Activated CD4-positive, alpha-beta T cell treated with anti-CD3 and anti-CD28 coated beads for 1 hour (primary cell): ENCODE measurements around the gene TMEM117.
"Not testable (repeated sequence)": the region's sequence is repeated elsewhere in the genome, so short reads cannot be mapped to it uniquely, and the experiment has no call there.

ENCODE experiments used
- DNase-seq: peaks from one replicate; pipeline ENCODE4 v3.0.0-alpha.2; 2020

Gene TMEM117

GRCh38 chr12:43968736-43969135 is 132.9 kb downstream of the TMEM117 start:
- DNase-seq, result no peak

GRCh38 chr12:43969882-43970281 is 134.0 kb downstream of the TMEM117 start:
- DNase-seq, result no peak

DNA sequence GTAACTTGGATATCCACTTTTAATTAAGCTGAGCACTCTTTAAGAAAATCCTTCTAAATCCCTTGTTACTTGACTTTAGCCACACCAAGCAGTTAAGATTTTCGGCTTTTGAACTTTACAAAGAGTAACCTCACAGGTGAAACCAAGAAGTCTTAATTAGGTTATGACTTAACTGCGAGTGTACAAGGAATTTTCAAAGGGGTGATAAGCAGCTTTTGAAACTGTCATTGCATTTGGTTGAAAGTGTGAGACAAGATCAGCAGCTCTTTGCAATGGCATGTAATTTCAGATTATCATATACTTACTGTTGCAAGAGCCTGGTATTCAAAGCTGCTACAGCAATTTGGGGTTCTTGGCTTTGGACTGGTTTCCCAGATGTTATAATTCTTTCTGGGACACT is 137.5 kb downstream of the TMEM117 start:
- DNase-seq, result no peak

GRCh38 chr12:43973993-43974392 is 138.1 kb downstream of the TMEM117 start:
- no peak for DNase-seq

DNA sequence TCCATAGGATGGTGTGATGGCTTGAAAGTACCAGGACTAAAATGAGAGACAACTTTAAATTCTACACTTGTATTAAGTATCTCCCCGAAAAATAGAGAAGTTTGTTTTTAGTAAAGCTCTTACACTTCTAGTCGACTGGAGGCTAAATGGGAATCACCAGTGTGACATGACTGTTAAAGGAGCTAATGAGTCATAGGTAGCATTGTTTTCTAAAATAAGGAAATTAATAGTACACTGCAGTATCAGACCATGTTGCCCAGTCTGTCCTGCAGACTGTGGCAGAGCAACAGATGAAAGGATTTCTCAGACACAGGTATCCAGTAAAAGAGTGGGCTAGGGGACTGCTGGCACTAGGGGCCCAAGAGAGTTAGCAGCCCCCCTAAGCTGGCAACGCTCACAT is 140.1 kb downstream of the TMEM117 start:
- DNase-seq, result no peak

GRCh38 chr12:43978556-43978955 is 142.7 kb downstream of the TMEM117 start:
- no peak for DNase-seq

DNA sequence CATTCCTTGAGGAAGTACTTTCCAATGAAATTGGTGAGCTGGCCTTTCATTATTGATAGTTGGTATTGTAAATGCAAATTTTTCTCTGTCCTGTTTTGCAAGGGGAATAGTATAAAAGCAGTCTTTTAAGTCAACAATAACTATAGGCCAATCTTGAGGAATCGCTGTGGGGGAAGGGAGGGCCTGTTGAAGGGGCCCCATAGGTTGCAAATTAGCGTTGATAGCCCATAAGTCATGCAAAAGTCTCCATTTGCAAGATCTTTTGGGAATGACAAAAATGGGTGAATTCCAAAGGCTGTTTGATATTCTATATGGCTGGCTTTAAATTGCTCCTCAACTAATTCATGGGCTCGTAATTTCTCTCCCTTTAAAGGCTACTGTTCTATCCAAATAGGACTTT is 143.6 kb downstream of the TMEM117 start:
- no peak for DNase-seq

DNA sequence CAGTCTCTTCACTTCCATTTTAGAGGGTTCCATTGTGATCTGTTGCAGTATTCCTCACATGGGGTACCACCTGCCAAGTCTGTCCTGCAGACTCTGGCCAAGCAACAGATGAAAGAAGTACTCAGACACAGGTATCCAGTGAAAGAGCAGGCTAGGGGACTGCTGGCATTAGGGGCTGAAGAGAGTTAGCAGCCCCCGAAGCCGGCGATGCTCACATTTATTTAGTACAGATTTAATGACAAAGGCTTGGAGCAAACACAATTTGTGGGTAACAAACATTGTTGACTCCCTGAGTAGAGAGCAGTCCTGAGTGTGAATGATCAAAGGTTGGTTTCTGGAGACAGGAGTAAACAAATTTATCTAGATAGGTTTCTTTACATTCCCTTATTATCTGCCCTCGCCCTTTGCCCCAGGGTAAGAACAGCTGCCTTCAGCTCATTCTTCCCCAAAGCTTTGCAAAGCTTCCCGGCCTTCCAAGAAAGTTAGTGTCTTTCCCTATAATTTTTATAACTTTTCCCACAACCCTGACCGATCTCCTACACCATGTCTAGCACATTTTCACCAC is 144.8 kb downstream of the TMEM117 start:
- DNase-seq, result no peak

GRCh38 chr12:43981726-43982125 is 145.8 kb downstream of the TMEM117 start:
- DNase-seq, result no peak

- no peak for DNase-seq
Observed at GRCh38 chr12:43982544-43982943, 146.7 kb downstream of the TMEM117 start.

GRCh38 chr12:43988838-43989560 is 153.1 kb downstream of the TMEM117 start:
- no peak for DNase-seq

DNA sequence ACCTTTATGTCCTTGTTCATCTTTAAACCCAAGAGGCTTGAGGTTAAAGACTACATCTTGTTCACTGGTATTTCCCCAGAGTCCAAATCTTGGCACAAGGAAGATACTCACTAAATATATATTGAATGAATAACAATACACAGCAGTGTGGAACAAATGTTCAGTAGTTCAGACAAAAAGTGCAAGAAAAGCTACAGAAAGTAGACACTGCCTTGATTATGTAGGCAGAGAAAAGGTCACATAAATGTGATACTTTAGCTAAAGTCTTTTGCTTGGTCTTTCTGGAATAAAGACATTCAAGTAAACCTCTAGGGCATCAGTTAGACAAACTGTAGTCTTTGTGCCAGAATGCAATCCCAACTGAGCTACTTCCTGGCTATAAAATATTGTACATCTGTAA is 157.0 kb downstream of the TMEM117 start:
- DNase-seq, result no peak

DNA sequence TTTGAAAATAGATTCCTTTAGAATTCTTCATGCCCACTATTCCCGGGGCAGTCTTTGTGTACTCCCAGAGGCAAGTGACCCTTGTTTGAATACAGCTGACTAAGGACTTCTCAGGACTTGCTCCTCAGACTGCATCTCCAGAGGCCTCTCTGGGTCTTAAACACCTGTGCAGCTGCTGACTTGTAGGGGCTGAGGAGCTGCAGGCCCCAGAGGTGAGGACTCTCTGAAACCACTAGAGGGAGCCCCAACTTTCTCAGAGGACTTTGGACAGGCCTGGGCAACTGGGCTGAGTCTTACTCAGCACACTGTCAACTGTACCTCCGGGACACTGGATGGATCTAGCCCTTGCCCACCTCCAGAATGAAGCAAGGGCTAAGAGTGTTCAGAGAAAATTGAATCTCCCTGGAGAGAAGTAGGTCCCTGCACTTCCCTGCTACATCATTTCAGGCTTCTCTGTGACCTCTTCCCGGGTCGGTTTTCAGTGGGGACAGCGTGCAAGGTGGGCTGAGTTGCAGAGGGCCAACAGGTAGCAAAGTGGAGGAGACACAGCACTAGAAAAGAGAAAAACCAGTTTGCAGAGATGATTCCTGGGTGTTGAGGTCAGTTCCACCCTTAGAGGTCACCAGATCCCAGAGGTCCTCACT is 164.6 kb downstream of the TMEM117 start:
- no peak for DNase-seq

DNA sequence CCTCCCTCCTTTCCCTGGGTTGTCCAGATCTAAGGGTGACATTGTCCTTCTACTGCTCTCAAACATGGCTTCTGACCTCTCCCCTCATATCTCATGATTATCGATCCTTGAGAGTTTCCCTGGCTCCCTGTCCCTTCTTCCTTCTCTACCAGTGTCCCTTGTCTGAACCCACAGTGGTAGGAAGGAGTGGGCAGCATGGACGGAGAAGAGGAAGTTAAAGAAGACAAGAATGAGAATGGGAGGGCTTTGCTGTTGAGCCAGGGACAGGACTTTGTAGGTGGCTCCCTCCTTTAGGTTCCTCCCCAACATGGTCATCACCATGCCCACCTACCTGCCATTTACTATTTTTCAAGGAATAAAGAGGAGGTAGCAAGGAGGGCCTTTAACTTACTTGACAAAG is 166.7 kb downstream of the TMEM117 start:
- DNase-seq, result no peak

DNA sequence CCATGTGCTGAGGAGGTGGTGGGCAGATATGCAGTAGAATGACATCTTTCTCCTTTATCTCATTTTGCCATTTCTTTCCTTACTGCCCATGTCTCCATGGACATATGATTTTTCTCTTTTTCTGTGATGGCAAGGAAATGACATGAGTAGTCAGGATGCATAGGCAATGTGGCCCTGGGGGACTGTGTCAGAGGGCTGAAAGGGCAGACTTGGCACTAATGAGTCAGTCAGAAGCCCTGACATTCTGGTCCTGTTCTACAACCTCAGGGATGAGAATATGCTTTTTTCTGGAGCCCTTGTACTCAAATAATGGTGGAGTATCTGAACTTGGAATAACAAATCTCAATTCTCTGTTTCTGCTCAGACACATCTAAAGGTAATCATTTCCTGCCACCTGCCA is 167.8 kb downstream of the TMEM117 start:
- DNase-seq, result no peak

GRCh38 chr12:44015333-44015941 is 179.6 kb downstream of the TMEM117 start:
- no peak for DNase-seq

- no peak for DNase-seq
Observed at GRCh38 chr12:44017216-44017615, 181.3 kb downstream of the TMEM117 start.

- DNase-seq, result no peak
Observed at GRCh38 chr12:44019118-44019517, 183.2 kb downstream of the TMEM117 start.

DNA sequence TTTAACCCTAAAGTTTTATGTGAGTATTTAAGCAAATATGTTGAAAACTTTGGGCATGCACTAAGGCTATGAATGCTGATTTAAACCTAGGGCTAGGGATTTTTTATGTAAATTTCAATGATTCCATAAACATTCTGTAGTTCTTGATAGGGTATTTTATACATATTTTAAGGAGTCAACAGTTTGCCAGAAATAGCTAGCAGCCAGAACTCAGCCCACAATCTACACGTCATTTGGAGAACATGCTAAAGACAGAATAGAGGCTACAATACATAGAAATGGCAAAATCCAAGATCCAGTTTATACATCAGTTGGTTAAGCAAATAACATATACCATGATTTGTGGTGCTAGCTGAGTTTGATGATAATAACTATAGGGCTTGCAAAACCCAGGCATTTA is 184.7 kb downstream of the TMEM117 start:
- DNase-seq, result no peak

- no peak for DNase-seq
Observed at GRCh38 chr12:44021471-44021971, 185.6 kb downstream of the TMEM117 start.

DNA sequence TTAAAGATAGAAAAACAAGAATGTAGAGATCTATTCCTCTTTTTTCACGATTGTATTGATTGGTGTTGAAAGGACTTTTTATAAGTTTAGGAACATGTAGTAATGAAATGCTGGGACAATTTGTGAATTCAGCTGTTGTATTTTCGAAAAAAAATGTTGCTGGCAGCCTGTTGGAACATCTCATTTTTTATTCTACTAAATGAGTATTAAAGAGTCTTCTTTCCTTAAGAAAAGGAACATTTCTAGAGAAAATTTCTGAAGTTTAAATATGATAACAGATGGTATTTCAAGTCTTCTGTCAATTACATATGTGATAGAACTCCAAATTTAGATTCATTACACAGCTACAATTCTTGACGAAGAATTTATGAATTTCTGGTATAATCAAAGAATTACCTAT is 189.6 kb downstream of the TMEM117 start:
- DNase-seq, result no peak

GRCh38 chr12:44026046-44026445 is 190.2 kb downstream of the TMEM117 start:
- DNase-seq, result no peak

GRCh38 chr12:44026926-44027325 is 191.0 kb downstream of the TMEM117 start:
- DNase-seq, result not testable (repeated sequence)

GRCh38 chr12:44029194-44029593 is 193.3 kb downstream of the TMEM117 start:
- no peak for DNase-seq
